ENCODE measurements around the gene CORO2A.

The CORO2A gene

DNA sequence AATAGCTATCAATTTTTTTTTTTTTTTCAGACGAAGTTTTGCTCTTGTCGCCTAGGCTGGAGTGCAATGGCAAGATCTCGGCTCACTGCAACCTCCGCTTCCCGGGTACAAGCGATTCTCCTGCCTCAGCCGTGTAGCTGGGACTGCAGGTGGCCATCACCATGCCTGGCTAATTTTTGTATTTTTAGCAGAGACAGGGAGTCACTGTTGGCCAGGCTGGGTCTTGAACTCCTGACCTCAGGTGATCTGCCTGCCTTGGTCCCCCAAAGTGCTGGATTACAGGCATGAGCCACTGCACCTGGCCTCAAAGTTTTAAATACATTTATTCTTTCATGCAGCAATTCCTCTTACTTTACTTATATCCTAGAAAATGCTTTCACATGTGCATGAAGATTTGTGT, 91.0 kb downstream of the CORO2A start:
- no peak overlapping the region for H3K4me3 ChIP-seq (ENCODE audit: low read depth, low read length)
- CTCF ChIA-PET, result interaction anchor here (1.1 kb wide), 2 partner anchors 17 to 179 kb away, joined by 3 read pairs; partner anchors contain the start of genes TRIM14 and TRMO
- no peak for TF ChIP-seq SP3 (tag by site-specific recombination; IDR thresholded peaks at IDR 0.05)
- no peak for TF ChIP-seq ZNF174 (tag by site-specific recombination; IDR thresholded peaks at IDR 0.05)
- no peak for TF ChIP-seq ZNF2 (tag by site-specific recombination; IDR thresholded peaks at IDR 0.05)
- TF ChIP-seq, protein P1, sequence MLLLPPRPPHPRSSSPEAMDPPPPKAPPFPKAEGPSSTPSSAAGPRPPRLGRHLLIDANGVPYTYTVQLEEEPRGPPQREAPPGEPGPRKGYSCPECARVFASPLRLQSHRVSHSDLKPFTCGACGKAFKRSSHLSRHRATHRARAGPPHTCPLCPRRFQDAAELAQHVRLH (tag by site-specific recombination; IDR thresholded peaks at IDR 0.05), result no peak
- no peak for TF ChIP-seq ZNF335 (tag by site-specific recombination; conservative IDR thresholded peaks at IDR 0.05)
- no peak for TF ChIP-seq ZNF394 (tag by site-specific recombination; IDR thresholded peaks at IDR 0.05; ENCODE audit: borderline replicate concordance)
- TF ChIP-seq, protein P2, sequence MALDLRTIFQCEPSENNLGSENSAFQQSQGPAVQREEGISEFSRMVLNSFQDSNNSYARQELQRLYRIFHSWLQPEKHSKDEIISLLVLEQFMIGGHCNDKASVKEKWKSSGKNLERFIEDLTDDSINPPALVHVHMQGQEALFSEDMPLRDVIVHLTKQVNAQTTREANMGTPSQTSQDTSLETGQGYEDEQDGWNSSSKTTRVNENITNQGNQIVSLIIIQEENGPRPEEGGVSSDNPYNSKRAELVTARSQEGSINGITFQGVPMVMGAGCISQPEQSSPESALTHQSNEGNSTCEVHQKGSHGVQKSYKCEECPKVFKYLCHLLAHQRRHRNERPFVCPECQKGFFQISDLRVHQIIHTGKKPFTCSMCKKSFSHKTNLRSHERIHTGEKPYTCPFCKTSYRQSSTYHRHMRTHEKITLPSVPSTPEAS (tag by site-specific recombination; IDR thresholded peaks at IDR 0.05), result no peak
- no peak for TF ChIP-seq ZNF830 (tag by site-specific recombination; IDR thresholded peaks at IDR 0.05; ENCODE audit: low read depth)
- TF ChIP-seq ZNF132 (tag by site-specific recombination; IDR thresholded peaks at IDR 0.05; ENCODE audit: borderline replicate concordance), result no peak
- TF ChIP-seq, protein P3, sequence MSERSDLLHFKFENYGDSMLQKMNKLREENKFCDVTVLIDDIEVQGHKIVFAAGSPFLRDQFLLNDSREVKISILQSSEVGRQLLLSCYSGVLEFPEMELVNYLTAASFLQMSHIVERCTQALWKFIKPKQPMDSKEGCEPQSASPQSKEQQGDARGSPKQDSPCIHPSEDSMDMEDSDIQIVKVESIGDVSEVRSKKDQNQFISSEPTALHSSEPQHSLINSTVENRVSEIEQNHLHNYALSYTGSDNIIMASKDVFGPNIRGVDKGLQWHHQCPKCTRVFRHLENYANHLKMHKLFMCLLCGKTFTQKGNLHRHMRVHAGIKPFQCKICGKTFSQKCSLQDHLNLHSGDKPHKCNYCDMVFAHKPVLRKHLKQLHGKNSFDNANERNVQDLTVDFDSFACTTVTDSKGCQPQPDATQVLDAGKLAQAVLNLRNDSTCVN (tag by site-specific recombination; optimal IDR thresholded peaks at IDR 0.05), result no peak
- no peak for TF ChIP-seq ZNF785 (tag by site-specific recombination; IDR thresholded peaks at IDR 0.05)
- no peak for TF ChIP-seq BCL11A (tag by site-specific recombination; IDR thresholded peaks at IDR 0.05; ENCODE audit: low read depth)
- TF ChIP-seq ZNF701 (tag by site-specific recombination; IDR thresholded peaks at IDR 0.05), result no peak
- TF ChIP-seq ZNF548 (tag by site-specific recombination; IDR thresholded peaks at IDR 0.05), result no peak
- H3K27ac ChIP-seq (ENCODE audit: extremely low read depth, low read depth, low read length), result no peak overlapping the region
- POLR2A ChIA-PET, result interaction anchor here (0.6 kb wide), 1 partner anchor 156 kb away, joined by 3 read pairs; no protein-coding TSS in a partner anchor
- H3K36me3 ChIP-seq (ENCODE audit: control insufficient read depth in 2 of 2, insufficient read depth in 1 of 2, low read length in 2 of 2), result peaks cover 0 to 35% of the 10 kb centered on the region in 2 experiments; a peak in 2 of 3 replicates
- no peaks in the 10 kb centered on the region for H3K9me3 ChIP-seq (ENCODE audit: control insufficient read depth, insufficient read depth, low read depth, low read length)
- no peaks in the 10 kb centered on the region for H3K4me1 ChIP-seq (ENCODE audit: control insufficient read depth, insufficient read depth, low read length)

DNA sequence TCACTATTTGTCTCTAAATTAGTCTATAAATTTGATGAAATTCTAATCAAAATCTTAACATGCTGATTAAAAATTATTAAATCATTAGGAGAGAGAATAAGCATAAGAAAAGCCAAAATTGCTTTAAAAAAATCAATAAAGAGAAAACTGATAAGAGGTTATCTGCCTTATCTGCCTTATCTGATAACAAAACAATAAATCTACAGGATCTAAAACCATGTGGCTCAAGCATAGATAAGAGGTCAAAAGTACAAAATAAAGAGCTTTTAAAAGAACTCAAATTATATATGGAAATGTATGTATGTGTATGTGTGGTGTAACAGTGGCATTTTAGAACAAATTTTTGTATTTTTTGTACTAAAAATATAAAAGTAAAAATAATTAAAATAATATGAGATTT, 92.0 kb downstream of the CORO2A start:
- no peaks in the 10 kb centered on the region for H3K4me1 ChIP-seq (ENCODE audit: control insufficient read depth, insufficient read depth, low read length)
- no peak overlapping the region for H3K4me3 ChIP-seq (ENCODE audit: low read depth, low read length)
- CTCF ChIA-PET, result interaction anchor here (0.8 kb wide), 1 partner anchor 26 kb away, joined by 3 read pairs; no protein-coding TSS in a partner anchor
- peaks cover 0 to 33% of the 10 kb centered on the region in 2 experiments; a peak in 2 of 3 replicates for H3K36me3 ChIP-seq (ENCODE audit: control insufficient read depth in 2 of 2, insufficient read depth in 1 of 2, low read length in 2 of 2)
- TF ChIP-seq ZNF37A (tag by site-specific recombination; IDR thresholded peaks at IDR 0.05), result no peak
- TF ChIP-seq KLF1 (tag by site-specific recombination; IDR thresholded peaks at IDR 0.05), result no peak
- TF ChIP-seq ZNF416 (tag by site-specific recombination; IDR thresholded peaks at IDR 0.05), result no peak
- no peak overlapping the region for H3K27ac ChIP-seq (ENCODE audit: extremely low read depth, low read depth, low read length)
- no peaks in the 10 kb centered on the region for H3K9me3 ChIP-seq (ENCODE audit: control insufficient read depth, insufficient read depth, low read depth, low read length)
- POLR2A ChIA-PET, result no interaction called here

DNA sequence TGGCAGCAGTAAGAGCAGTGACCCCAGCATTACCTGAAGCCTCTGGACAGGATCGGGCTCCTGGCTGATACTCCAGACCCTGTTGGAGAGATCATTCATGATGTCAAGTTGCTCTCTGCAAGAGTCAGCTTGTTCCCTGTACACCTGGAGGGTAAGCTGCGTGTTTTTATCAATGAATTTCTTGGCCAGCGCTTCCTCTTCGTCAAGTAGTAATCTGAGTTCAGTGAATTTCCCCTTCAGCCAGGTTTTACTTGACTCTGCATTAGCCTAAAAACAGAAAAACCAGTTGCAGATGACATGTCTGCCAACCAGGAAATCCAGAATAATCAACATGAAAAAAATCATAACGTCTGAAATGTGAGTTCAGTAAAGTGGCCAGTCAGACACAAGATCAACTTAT, 92.5 kb downstream of the CORO2A start:
- no peaks in the 10 kb centered on the region for H3K9me3 ChIP-seq (ENCODE audit: control insufficient read depth, insufficient read depth, low read depth, low read length)
- no peak overlapping the region for H3K27ac ChIP-seq (ENCODE audit: extremely low read depth, low read depth, low read length)
- no peak overlapping the region for H3K4me3 ChIP-seq (ENCODE audit: low read depth, low read length)
- no peaks in the 10 kb centered on the region for H3K4me1 ChIP-seq (ENCODE audit: control insufficient read depth, insufficient read depth, low read length)
- CTCF ChIA-PET, result interaction anchor here (0.8 kb wide), 1 partner anchor 25 kb away, joined by 3 read pairs; no protein-coding TSS in a partner anchor
- POLR2A ChIA-PET, result no interaction called here
- peaks cover 0 to 38% of the 10 kb centered on the region in 2 experiments; a peak in 2 of 3 replicates for H3K36me3 ChIP-seq (ENCODE audit: control insufficient read depth in 2 of 2, insufficient read depth in 1 of 2, low read length in 2 of 2)
- TF ChIP-seq ZBTB20 (tag by site-specific recombination; IDR thresholded peaks at IDR 0.05) (no peak), ZSCAN23 (tag by site-specific recombination; IDR thresholded peaks at IDR 0.05) (no peak), ZNF677 (tag by site-specific recombination; IDR thresholded peaks at IDR 0.05) (no peak), ZNF266 (tag by site-specific recombination; IDR thresholded peaks at IDR 0.05; ENCODE audit: low read depth) (no peak), ZNF768 (tag by site-specific recombination; IDR thresholded peaks at IDR 0.05) (no peak), ZNF561 (tag by site-specific recombination; IDR thresholded peaks at IDR 0.05; ENCODE audit: borderline replicate concordance) (no peak)
- TF ChIP-seq, protein P4, sequence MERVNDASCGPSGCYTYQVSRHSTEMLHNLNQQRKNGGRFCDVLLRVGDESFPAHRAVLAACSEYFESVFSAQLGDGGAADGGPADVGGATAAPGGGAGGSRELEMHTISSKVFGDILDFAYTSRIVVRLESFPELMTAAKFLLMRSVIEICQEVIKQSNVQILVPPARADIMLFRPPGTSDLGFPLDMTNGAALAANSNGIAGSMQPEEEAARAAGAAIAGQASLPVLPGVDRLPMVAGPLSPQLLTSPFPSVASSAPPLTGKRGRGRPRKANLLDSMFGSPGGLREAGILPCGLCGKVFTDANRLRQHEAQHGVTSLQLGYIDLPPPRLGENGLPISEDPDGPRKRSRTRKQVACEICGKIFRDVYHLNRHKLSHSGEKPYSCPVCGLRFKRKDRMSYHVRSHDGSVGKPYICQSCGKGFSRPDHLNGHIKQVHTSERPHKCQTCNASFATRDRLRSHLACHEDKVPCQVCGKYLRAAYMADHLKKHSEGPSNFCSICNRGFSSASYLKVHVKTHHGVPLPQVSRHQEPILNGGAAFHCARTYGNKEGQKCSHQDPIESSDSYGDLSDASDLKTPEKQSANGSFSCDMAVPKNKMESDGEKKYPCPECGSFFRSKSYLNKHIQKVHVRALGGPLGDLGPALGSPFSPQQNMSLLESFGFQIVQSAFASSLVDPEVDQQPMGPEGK (tag by site-specific recombination; IDR thresholded peaks at IDR 0.05), result no peak
- TF ChIP-seq, protein P3 (tag by site-specific recombination; optimal IDR thresholded peaks at IDR 0.05), result no peak
- TF ChIP-seq, protein P5, sequence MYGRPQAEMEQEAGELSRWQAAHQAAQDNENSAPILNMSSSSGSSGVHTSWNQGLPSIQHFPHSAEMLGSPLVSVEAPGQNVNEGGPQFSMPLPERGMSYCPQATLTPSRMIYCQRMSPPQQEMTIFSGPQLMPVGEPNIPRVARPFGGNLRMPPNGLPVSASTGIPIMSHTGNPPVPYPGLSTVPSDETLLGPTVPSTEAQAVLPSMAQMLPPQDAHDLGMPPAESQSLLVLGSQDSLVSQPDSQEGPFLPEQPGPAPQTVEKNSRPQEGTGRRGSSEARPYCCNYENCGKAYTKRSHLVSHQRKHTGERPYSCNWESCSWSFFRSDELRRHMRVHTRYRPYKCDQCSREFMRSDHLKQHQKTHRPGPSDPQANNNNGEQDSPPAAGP (tag by site-specific recombination; IDR thresholded peaks at IDR 0.05), result no peak
